Measurements from ENCODE around the gene DDX59.

GRCh38 chr1:200660719-200661118 is 9.0 kb downstream of the DDX59 start:
- TF ChIP-seq ZNF677 (tag by site-specific recombination; IDR thresholded peaks at IDR 0.05) (no peak), CTCF (tag by site-specific recombination; IDR thresholded peaks at IDR 0.05) (no peak), PATZ1 (tag by site-specific recombination; IDR thresholded peaks at IDR 0.05) (no peak), ZNF530 (tag by site-specific recombination; IDR thresholded peaks at IDR 0.05; ENCODE audit: low read depth) (no peak), ZNF558 (tag by site-specific recombination; IDR thresholded peaks at IDR 0.05) (no peak), ZSCAN23 (tag by site-specific recombination; IDR thresholded peaks at IDR 0.05) (no peak), REST (tag by site-specific recombination; IDR thresholded peaks at IDR 0.05) (no peak), GLI4 (tag by site-specific recombination; IDR thresholded peaks at IDR 0.05) (no peak)
